B cell (primary cell): ENCODE measurements around the gene RPS28. TPM values are rescaled to one million over a fixed set of nuclear protein-coding genes. Genes with fewer than 3 reads are reported as not detected.

Experiments
- ATAC-seq: fragments of 200-7000 bp; cut with Tn5 transposase; one replicate; pipeline ENCODE4 v1.10.0; 2021; ENCODE audit warnings: low read depth, mild to moderate bottlenecking, moderate number of reproducible peaks, moderate library complexity
- CTCF ChIA-PET: fragments of 350-600 bp; sonication (Branson Sonifier 250); formaldehyde crosslinking; loops from one replicate; lab custom pipeline; 2021; ENCODE audit warnings: antibody characterized with exemption, inconsistent platforms; lab: Charles Lee
- POLR2A ChIA-PET: fragments of 350-600 bp; sonication (Branson Sonifier 250); formaldehyde crosslinking; loops from one replicate; lab custom pipeline; 2021; ENCODE audit warnings: antibody characterized with exemption; lab: Charles Lee
- DNase-seq: peaks from one replicate; pipeline ENCODE4 v3.0.0; 2013
- H2AFZ ChIP-seq: 2 replicates; pipeline ENCODE4 v1.6.1; 2012; ENCODE audit warnings: mild to moderate bottlenecking, low read depth, low read length; ENCODE audit not compliant: insufficient read depth, poor library complexity, severe bottlenecking
- H3K27ac ChIP-seq, 2 donors: 1 replicate in 1 of 2; 2 replicates in 1 of 2; pipeline ENCODE4 v1.5.1; 2012 to 2013; ENCODE audit warnings: low read length in 2 of 2, mild to moderate bottlenecking in 2 of 2, moderate library complexity in 1 of 2
- H3K27me3 ChIP-seq, 4 experiments: fragments of 200-600 bp in 1 of 4; sonication (generic) in 1 of 4; replicated peaks in 1 of 4; 1 replicate in 2 of 4; 2 replicates in 2 of 4; pipeline versions ENCODE4 v1.6.1 to v1.7.0; 2013 to 2016; ENCODE audit warnings: low read length in 3 of 4, mild to moderate bottlenecking in 2 of 4, mixed read lengths in 1 of 4, moderate library complexity in 1 of 4; ENCODE audit not compliant: insufficient read depth in 4 of 4, control insufficient read depth in 3 of 4; ENCODE audit errors: control extremely low read depth in 1 of 4
- H3K36me3 ChIP-seq, 2 experiments: replicated peaks in 1 of 2; 1 replicate in 1 of 2; 2 replicates in 1 of 2; pipeline versions ENCODE4 v1.6.1 to v1.7.1; 2013; ENCODE audit warnings: low read length in 1 of 2; ENCODE audit not compliant: insufficient read depth in 2 of 2, control insufficient read depth in 1 of 2; ENCODE audit errors: control extremely low read depth in 1 of 2, extremely low read depth in 1 of 2
- H3K4me1 ChIP-seq, 2 donors: fragments of 200-600 bp in 1 of 2; sonication (generic) in 1 of 2; 1 replicate in 1 of 2; 2 replicates in 1 of 2; pipeline versions ENCODE4 v1.5.1 to v1.6.1; 2013 to 2017; ENCODE audit warnings: low read length in 2 of 2; ENCODE audit not compliant: control insufficient read depth in 2 of 2, insufficient read depth in 2 of 2
- H3K4me2 ChIP-seq: replicated peaks from 2 replicates; pipeline ENCODE3; 2012; ENCODE audit warnings: mild to moderate bottlenecking, low read depth, low read length; ENCODE audit not compliant: poor library complexity, severe bottlenecking
- H3K4me3 ChIP-seq, 5 experiments: fragments of 200-600 bp in 1 of 5; sonication (generic) in 1 of 5; 1 replicate in 3 of 5; 2 replicates in 2 of 5; pipeline versions ENCODE4 v1.5.1 to v1.7.0; 2011 to 2016; ENCODE audit warnings: low read length in 4 of 5, mild to moderate bottlenecking in 4 of 5, low read depth in 2 of 5, control low read depth in 1 of 5, moderate library complexity in 1 of 5; ENCODE audit not compliant: insufficient read depth in 1 of 5; ENCODE audit errors: control extremely low read depth in 1 of 5, extremely low read depth in 1 of 5
- H3K79me2 ChIP-seq: fragments of 200-600 bp; sonication (generic); one replicate; pipeline ENCODE4 v1.6.0; 2016; ENCODE audit warnings: low read length; ENCODE audit not compliant: control insufficient read depth, insufficient read depth
- H3K9ac ChIP-seq: fragments of 200-600 bp; sonication (generic); 2 replicates; pipeline ENCODE4 v1.6.1; 2017; ENCODE audit warnings: mild to moderate bottlenecking, low read length, moderate library complexity
- H3K9me3 ChIP-seq, 3 donors: one replicate each; pipeline versions ENCODE4 v1.6.1 to v1.7.1; 2013; ENCODE audit warnings: low read length in 2 of 3; ENCODE audit not compliant: control insufficient read depth in 2 of 3, insufficient read depth in 1 of 3; ENCODE audit errors: control extremely low read depth in 1 of 3
- H4K20me1 ChIP-seq: 2 replicates; pipeline ENCODE4 v1.6.0; 2012; ENCODE audit warnings: mild to moderate bottlenecking, low read length; ENCODE audit not compliant: insufficient read depth, control insufficient read depth, poor library complexity, severe bottlenecking
- H3K27ac Mint-ChIP-seq: one replicate; pipeline ENCODE4 v1.8.0; 2021; ENCODE audit warnings: mixed read lengths
- H3K27me3 Mint-ChIP-seq: one replicate; pipeline ENCODE4 v1.8.0; 2021; ENCODE audit warnings: mixed read lengths
- H3K4me1 Mint-ChIP-seq: one replicate; pipeline ENCODE4 v1.8.0; 2021; ENCODE audit warnings: mixed read lengths
- H3K4me3 Mint-ChIP-seq: one replicate; pipeline ENCODE4 v1.8.0; 2021; ENCODE audit warnings: mixed read lengths
- H3K9me3 Mint-ChIP-seq: one replicate; pipeline ENCODE4 v1.8.0; 2022; ENCODE audit warnings: mixed read lengths; ENCODE audit not compliant: insufficient read depth
- EZH2 ChIP-seq: IDR thresholded peaks from 2 replicates; pipeline ENCODE4 v1.6.1; 2012; ENCODE audit warnings: borderline replicate concordance, low read depth, mild to moderate bottlenecking, moderate library complexity, low read length; ENCODE audit not compliant: insufficient read depth, poor library complexity, severe bottlenecking
- WGBS: methylation state at CpG from one replicate; pipeline ENCODE4 v1.1.5; 2013; ENCODE audit warnings: missing lambda C conversion rate; ENCODE audit not compliant: insufficient coverage; 5-methylcytosine and 5-hydroxymethylcytosine counted together
- intact Hi-C: fragments of 100-400 bp; cut with micrococcal nuclease; formaldehyde crosslinking; loops from one replicate; pipeline ENCODE4 v1.10.0; 2022
- polyA plus RNA-seq: library from polyadenylated mRNA; depleted of rRNA; stranded (reverse); fragments of >200 nt; gene quantifications from 2 replicates; pipeline ENCODE4 v1.2.3, GENCODE V29; 2012
- total RNA-seq, 2 donors: library from RNA; stranded (reverse); fragments of 120-200 nt in 1 of 2; gene quantifications; 1 replicate in 1 of 2; 2 replicates in 1 of 2; pipeline versions ENCODE4 v1.2.3 to v1.2.4, GENCODE V29; 2013 to 2022
- TF ChIP-seq, protein P1 (sequence below): fragments of 200-600 bp; IDR thresholded peaks from one replicate; pipeline ENCODE4 v1.8.0; 2022; ENCODE audit warnings: antibody characterized with exemption, mild to moderate bottlenecking

Gene RPS28
- total and polyA plus RNA-seq, 2 donors (not counting 1 experiment from before 2014, with no cell fraction given), result 1,800 to 2,579 TPM

DNA sequence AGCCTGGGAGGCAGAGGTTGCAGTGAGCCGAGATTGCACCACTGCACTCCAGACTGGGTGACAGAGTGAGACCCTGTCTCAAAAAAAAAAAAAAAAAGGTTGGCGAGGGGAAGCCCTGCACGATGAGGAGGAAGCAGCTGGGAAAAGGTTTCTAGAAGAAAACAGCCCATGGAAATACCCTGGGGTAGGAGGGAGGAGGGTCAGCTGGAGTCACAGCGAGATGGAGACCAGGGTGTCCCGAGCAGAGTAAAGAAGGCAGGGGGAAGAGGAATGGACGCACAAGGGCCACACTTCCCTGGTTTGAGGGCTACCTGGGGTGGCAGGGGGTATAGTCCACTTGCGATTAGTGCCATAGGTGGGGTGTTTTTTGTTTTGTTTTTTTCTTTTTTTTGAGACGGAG lies 15.4 kb downstream of the RPS28 start:
- CTCF ChIA-PET, result interaction anchor here (0.6 to 2.1 kb wide), 2 partner anchors 17 to 1406 kb away, joined by 3 to 10 read pairs; no protein-coding TSS in a partner anchor
- H3K9me3 Mint-ChIP-seq, result no peaks in the 10 kb centered on the region
- H3K9ac ChIP-seq, result no peak overlapping the region
- peaks cover 5 to 16% of the 10 kb centered on the region in 2 donors for H3K4me1 ChIP-seq
- intact Hi-C loops, result no loop called here
- no peak overlapping the region for H3K4me3 Mint-ChIP-seq
- no peak overlapping the region for H3K27ac Mint-ChIP-seq
- TF ChIP-seq EZH2, result no peak
- TF ChIP-seq, protein P1, sequence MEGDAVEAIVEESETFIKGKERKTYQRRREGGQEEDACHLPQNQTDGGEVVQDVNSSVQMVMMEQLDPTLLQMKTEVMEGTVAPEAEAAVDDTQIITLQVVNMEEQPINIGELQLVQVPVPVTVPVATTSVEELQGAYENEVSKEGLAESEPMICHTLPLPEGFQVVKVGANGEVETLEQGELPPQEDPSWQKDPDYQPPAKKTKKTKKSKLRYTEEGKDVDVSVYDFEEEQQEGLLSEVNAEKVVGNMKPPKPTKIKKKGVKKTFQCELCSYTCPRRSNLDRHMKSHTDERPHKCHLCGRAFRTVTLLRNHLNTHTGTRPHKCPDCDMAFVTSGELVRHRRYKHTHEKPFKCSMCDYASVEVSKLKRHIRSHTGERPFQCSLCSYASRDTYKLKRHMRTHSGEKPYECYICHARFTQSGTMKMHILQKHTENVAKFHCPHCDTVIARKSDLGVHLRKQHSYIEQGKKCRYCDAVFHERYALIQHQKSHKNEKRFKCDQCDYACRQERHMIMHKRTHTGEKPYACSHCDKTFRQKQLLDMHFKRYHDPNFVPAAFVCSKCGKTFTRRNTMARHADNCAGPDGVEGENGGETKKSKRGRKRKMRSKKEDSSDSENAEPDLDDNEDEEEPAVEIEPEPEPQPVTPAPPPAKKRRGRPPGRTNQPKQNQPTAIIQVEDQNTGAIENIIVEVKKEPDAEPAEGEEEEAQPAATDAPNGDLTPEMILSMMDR, result no peak
- H3K36me3 ChIP-seq, result no peaks in the 10 kb centered on the region
- WGBS, result 13% methylated on average over 6 of the region's 8 CpGs
- peaks cover 27% of the 10 kb centered on the region for H3K27me3 Mint-ChIP-seq
- no peaks in the 10 kb centered on the region for H4K20me1 ChIP-seq
- H3K4me1 Mint-ChIP-seq, result peaks cover 6% of the 10 kb centered on the region
- no peaks in the 10 kb centered on the region for H3K79me2 ChIP-seq
- DNase-seq (no peak), ATAC-seq (no peak)
- H2AFZ ChIP-seq, result no peak overlapping the region
- H3K27ac ChIP-seq, result no peak overlapping the region
- H3K27me3 ChIP-seq, result peaks cover 0 to 45% (median 12%) of the 10 kb centered on the region in 4 experiments
- H3K9me3 ChIP-seq, result peaks cover 0 to 15% (median 0%) of the 10 kb centered on the region in 3 donors
- H3K4me3 ChIP-seq, result no peak overlapping the region
- POLR2A ChIA-PET, result no interaction called here
- H3K4me2 ChIP-seq, result no peak overlapping the region

DNA sequence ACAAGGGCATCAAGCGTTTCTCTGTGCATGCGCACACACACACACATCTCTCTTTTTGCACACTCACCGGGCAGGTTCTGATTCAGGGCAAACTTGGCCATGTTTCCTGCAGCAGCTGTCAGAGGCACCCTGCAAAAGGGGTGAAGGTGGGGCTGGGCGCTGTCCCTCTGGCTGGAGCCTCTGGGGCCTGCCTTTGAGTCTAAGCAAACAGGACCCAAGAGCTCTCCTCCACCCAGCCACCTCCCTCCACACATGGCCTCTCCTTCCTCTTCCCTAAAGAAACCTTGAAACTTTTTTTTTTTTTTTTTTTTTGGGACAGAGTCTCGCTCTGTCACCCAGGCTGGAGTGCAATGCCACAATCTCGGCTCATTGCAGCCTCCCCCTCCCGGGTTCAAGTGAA lies 16.4 kb downstream of the RPS28 start:
- Histone ChIP-seq H2AFZ (no peak overlapping the region), H3K9me3 (peaks cover 0 to 16% (median 0%) of the 10 kb centered on the region in 3 donors), H3K4me2 (no peak overlapping the region), H3K4me1 (peaks cover 9 to 18% of the 10 kb centered on the region in 2 donors), H3K79me2 (no peaks in the 10 kb centered on the region), H3K9ac (no peak overlapping the region), H3K27ac (no peak overlapping the region), H3K36me3 (no peaks in the 10 kb centered on the region), H4K20me1 (no peaks in the 10 kb centered on the region), H3K4me3 (no peak overlapping the region), H3K27me3 (peaks cover 0 to 51% (median 12%) of the 10 kb centered on the region in 4 experiments)
- DNase-seq (no peak), ATAC-seq (no peak)
- H3K27me3 Mint-ChIP-seq, result peaks cover 29% of the 10 kb centered on the region
- intact Hi-C loops, result no loop called here
- H3K27ac Mint-ChIP-seq, result no peak overlapping the region
- ChIA-PET POLR2A (interaction anchor here (0.7 kb wide), 1 partner anchor 1527 kb away, joined by 5 read pairs; no protein-coding TSS in a partner anchor), CTCF (interaction anchor here (1.2 kb wide), 1 partner anchor 13 kb away, joined by 3 read pairs; no protein-coding TSS in a partner anchor)
- peaks cover 8% of the 10 kb centered on the region for H3K4me1 Mint-ChIP-seq
- TF ChIP-seq EZH2, result no peak
- TF ChIP-seq, protein P1, result no peak
- 87% methylated on average over 4 of the region's 7 CpGs for WGBS
- no peak overlapping the region for H3K4me3 Mint-ChIP-seq
- no peaks in the 10 kb centered on the region for H3K9me3 Mint-ChIP-seq
